ENCODE measurements around the gene KRT6C.

- no peak for TF ChIP-seq CTCF (IDR thresholded peaks at IDR 0.05)
- TF ChIP-seq POLR2A (IDR thresholded peaks at IDR 0.05), result no peak
These were observed 42.6 kb upstream of the KRT6C start for GRCh38 chr12:52515927-52516831.

All from heart left ventricle (tissue), 13 donors.